ENCODE results near the gene RNF112. TPM values are rescaled to one million over a fixed set of nuclear protein-coding genes. Genes with fewer than 3 reads are reported as not detected.

The RNF112 gene
- total and polyA plus RNA-seq, 12 donors, result 0.64 to 8.1 (median 1.1) TPM

GRCh38 chr17:19408346-19408710, 2.7 kb upstream of the RNF112 start:
- Histone ChIP-seq H3K4me1 (peaks cover 0 to 15% (median 0%) of the 10 kb centered on the region in 9 donors), H3K4me3 (no peak overlapping the region), H3K36me3 (no peaks in the 10 kb centered on the region), H3K27me3 (no peaks in the 10 kb centered on the region), H3K27ac (no peak overlapping the region), H3K9me3 (no peaks in the 10 kb centered on the region)
- WGBS, 2 donors, result 93 to 98% methylated on average over 2 of the region's 2 CpGs
- no peak for ATAC-seq
- DNase-seq, result no peak
- TF ChIP-seq, protein P1, sequence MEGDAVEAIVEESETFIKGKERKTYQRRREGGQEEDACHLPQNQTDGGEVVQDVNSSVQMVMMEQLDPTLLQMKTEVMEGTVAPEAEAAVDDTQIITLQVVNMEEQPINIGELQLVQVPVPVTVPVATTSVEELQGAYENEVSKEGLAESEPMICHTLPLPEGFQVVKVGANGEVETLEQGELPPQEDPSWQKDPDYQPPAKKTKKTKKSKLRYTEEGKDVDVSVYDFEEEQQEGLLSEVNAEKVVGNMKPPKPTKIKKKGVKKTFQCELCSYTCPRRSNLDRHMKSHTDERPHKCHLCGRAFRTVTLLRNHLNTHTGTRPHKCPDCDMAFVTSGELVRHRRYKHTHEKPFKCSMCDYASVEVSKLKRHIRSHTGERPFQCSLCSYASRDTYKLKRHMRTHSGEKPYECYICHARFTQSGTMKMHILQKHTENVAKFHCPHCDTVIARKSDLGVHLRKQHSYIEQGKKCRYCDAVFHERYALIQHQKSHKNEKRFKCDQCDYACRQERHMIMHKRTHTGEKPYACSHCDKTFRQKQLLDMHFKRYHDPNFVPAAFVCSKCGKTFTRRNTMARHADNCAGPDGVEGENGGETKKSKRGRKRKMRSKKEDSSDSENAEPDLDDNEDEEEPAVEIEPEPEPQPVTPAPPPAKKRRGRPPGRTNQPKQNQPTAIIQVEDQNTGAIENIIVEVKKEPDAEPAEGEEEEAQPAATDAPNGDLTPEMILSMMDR (IDR thresholded peaks at IDR 0.05), result no peak
- intact Hi-C loops (cut with DNase I), result loop anchor here in 1 of 10 donors (5.0 kb wide), 1 partner anchor 41 kb away; no protein-coding TSS in a partner anchor

GRCh38 chr17:19409066-19409465, 2.0 kb upstream of the RNF112 start:
- Histone ChIP-seq H3K4me3 (no peak overlapping the region), H3K36me3 (no peaks in the 10 kb centered on the region), H3K27me3 (peaks cover 0 to 6% (median 0%) of the 10 kb centered on the region in 7 donors), H3K27ac (no peak overlapping the region), H3K9me3 (no peaks in the 10 kb centered on the region), H3K4me1 (peaks cover 0 to 15% (median 0%) of the 10 kb centered on the region in 9 donors)
- WGBS, 2 donors, result 95 to 100% methylated on average over 3 of the region's 3 CpGs
- no peak for ATAC-seq
- intact Hi-C loops (cut with DNase I), result loop anchor here in 1 of 10 donors (5.0 kb wide), 1 partner anchor 42 kb away; no protein-coding TSS in a partner anchor
- DNase-seq, result no peak
- TF ChIP-seq, protein P1 (IDR thresholded peaks at IDR 0.05), result no peak

GRCh38 chr17:19409509-19409908, 1.5 kb upstream of the RNF112 start:
- WGBS, 2 donors, result 92 to 96% methylated on average over 3 of the region's 3 CpGs
- H3K27me3 ChIP-seq, result peaks cover 0 to 6% (median 0%) of the 10 kb centered on the region in 7 donors
- no peaks in the 10 kb centered on the region for H3K36me3 ChIP-seq
- TF ChIP-seq, protein P1 (IDR thresholded peaks at IDR 0.05), result no peak
- H3K9me3 ChIP-seq, result no peaks in the 10 kb centered on the region
- H3K4me1 ChIP-seq, result peaks cover 0 to 15% (median 0%) of the 10 kb centered on the region in 9 donors
- no peak overlapping the region for H3K4me3 ChIP-seq
- ATAC-seq (no peak), DNase-seq (no peak)
- intact Hi-C loops (cut with DNase I), result loop anchor here in 1 of 10 donors (5.0 kb wide), 1 partner anchor 42 kb away; no protein-coding TSS in a partner anchor
- H3K27ac ChIP-seq, result no peak overlapping the region

DNA sequence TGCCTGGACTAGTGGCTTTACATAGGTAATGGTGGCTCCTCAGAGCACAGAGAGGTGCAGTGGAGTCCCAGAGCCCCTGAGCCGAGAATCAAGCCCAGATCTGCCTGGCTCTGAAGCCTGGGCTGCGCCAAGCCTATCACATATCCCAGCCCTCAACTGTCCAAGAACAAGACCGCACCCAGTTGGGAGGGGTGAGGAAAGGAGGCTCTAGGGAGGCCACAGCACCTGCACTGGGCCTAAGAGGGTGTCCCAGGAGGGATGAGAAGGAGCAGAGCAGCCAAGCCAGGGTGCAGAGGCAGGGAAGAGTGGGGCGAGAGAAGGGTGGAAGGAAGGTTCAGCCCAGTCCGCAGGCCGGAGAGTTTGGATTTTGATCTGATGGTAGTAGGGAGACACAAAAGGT, 941 bp upstream of the RNF112 start:
- DNase-seq, result no peak
- intact Hi-C loops (cut with DNase I), result no loop called here

More for the DNA sequence above, 941 bp upstream of the RNF112 start:
- Histone ChIP-seq H3K9me3 (no peaks in the 10 kb centered on the region), H3K36me3 (no peaks in the 10 kb centered on the region), H3K27ac (no peak overlapping the region), H3K27me3 (peaks cover 0 to 6% (median 0%) of the 10 kb centered on the region in 7 donors), H3K4me3 (no peak overlapping the region), H3K4me1 (peaks cover 0 to 15% (median 0%) of the 10 kb centered on the region in 9 donors)
- WGBS, 2 donors, result 94 to 95% methylated on average over 6 of the region's 6 CpGs
- ATAC-seq, result no peak
- TF ChIP-seq, protein P1 (IDR thresholded peaks at IDR 0.05), result no peak

All from heart right ventricle (tissue), 16 donors.